ENCODE measurements around the gene ATXN1.
"Not testable (repeated sequence)": the region's sequence is repeated elsewhere in the genome, so short reads cannot be mapped to it uniquely, and the experiment has no call there.

Gene ATXN1

GRCh38 chr6:16409531-16410441 lies 351.5 kb downstream of the ATXN1 start:
- no peak for DNase-seq (ENCODE audit: low read depth)

- no peak for DNase-seq (ENCODE audit: low read depth)
Observed at GRCh38 chr6:16408766-16409165, 352.5 kb downstream of the ATXN1 start.

- no peak for DNase-seq (ENCODE audit: low read depth)
Observed at GRCh38 chr6:16406966-16407365, 354.3 kb downstream of the ATXN1 start.

- DNase-seq (ENCODE audit: low read depth): not testable (repeated sequence)
Observed at GRCh38 chr6:16406538-16406937, 354.7 kb downstream of the ATXN1 start.

- DNase-seq (ENCODE audit: low read depth): no peak
Observed at GRCh38 chr6:16405375-16405774, 355.9 kb downstream of the ATXN1 start.

GRCh38 chr6:16404456-16404855 lies 356.8 kb downstream of the ATXN1 start:
- no peak for DNase-seq (ENCODE audit: low read depth)

- DNase-seq (ENCODE audit: low read depth): no peak
Observed at GRCh38 chr6:16403831-16404230, 357.4 kb downstream of the ATXN1 start.

- no peak for DNase-seq (ENCODE audit: low read depth)
Observed at GRCh38 chr6:16402581-16402900, 358.7 kb downstream of the ATXN1 start.

GRCh38 chr6:16400248-16400760 lies 361.0 kb downstream of the ATXN1 start:
- no peak for DNase-seq (ENCODE audit: low read depth)

- no peak for DNase-seq (ENCODE audit: low read depth)
Observed at GRCh38 chr6:16399695-16400094, 361.6 kb downstream of the ATXN1 start.

- no peak for DNase-seq (ENCODE audit: low read depth)
Observed at GRCh38 chr6:16399158-16399557, 362.1 kb downstream of the ATXN1 start.

- no peak for DNase-seq (ENCODE audit: low read depth)
Observed at GRCh38 chr6:16398587-16398986, 362.7 kb downstream of the ATXN1 start.

- DNase-seq (ENCODE audit: low read depth): no peak
Observed at GRCh38 chr6:16397623-16398022, 363.6 kb downstream of the ATXN1 start.

GRCh38 chr6:16396497-16397319 lies 364.6 kb downstream of the ATXN1 start:
- DNase-seq (ENCODE audit: low read depth): no peak

GRCh38 chr6:16394632-16395031 lies 366.6 kb downstream of the ATXN1 start:
- DNase-seq (ENCODE audit: low read depth): no peak

GRCh38 chr6:16393326-16393725 lies 367.9 kb downstream of the ATXN1 start:
- DNase-seq (ENCODE audit: low read depth): no peak

- DNase-seq (ENCODE audit: low read depth): no peak
Observed at GRCh38 chr6:16392010-16392409, 369.2 kb downstream of the ATXN1 start.

- no peak for DNase-seq (ENCODE audit: low read depth)
Observed at GRCh38 chr6:16391451-16391912, 369.8 kb downstream of the ATXN1 start.

GRCh38 chr6:16390909-16391450 lies 370.3 kb downstream of the ATXN1 start:
- DNase-seq (ENCODE audit: low read depth): not testable (repeated sequence)

- no peak for DNase-seq (ENCODE audit: low read depth)
Observed at GRCh38 chr6:16389642-16390041, 371.6 kb downstream of the ATXN1 start.

GRCh38 chr6:16388488-16388887 lies 372.8 kb downstream of the ATXN1 start:
- DNase-seq (ENCODE audit: low read depth): peak; percentile 14

GRCh38 chr6:16386057-16386456 lies 375.2 kb downstream of the ATXN1 start:
- no peak for DNase-seq (ENCODE audit: low read depth)
